HEK293 (cell line): ENCODE measurements around the gene MESP2.

Source experiments
- CTCF ChIA-PET: fragments of 350-600 bp; formaldehyde crosslinking; extraction: SDS; loops from one replicate; lab custom pipeline; 2021; ENCODE audit warnings: antibody characterized with exemption; lab: Yijun Ruan, JAX
- POLR2A ChIA-PET: fragments of 300-600 bp; formaldehyde crosslinking; extraction: SDS; loops from one replicate; lab custom pipeline; 2020; ENCODE audit warnings: antibody characterized with exemption, inconsistent platforms; lab: Yijun Ruan, JAX
- H3K27ac ChIP-seq: fragments of 200-500 bp; sonication (Bioruptor generic); 2 replicates; pipeline ENCODE4 v1.5.1; 2014; ENCODE audit warnings: low read depth, low read length, control low read depth, inconsistent platforms; ENCODE audit errors: extremely low read depth
- H3K36me3 ChIP-seq, 2 experiments: fragments of 200-500 bp in 1 of 2; sonication (Bioruptor generic) in 1 of 2; 1 replicate in 1 of 2; 2 replicates in 1 of 2; pipeline ENCODE4 v1.5.1; 2014 to 2017; ENCODE audit warnings: inconsistent platforms in 2 of 2, low read length in 2 of 2; ENCODE audit not compliant: control insufficient read depth in 2 of 2, insufficient read depth in 1 of 2
- H3K4me1 ChIP-seq: fragments of 200-500 bp; sonication (Bioruptor generic); 2 replicates; pipeline ENCODE4 v1.5.1; 2014; ENCODE audit warnings: mild to moderate bottlenecking, low read length, inconsistent platforms; ENCODE audit not compliant: control insufficient read depth, insufficient read depth
- H3K4me3 ChIP-seq: 2 replicates; pipeline ENCODE4 v1.5.1; 2011; ENCODE audit warnings: low read depth, mild to moderate bottlenecking, control low read depth, low read length, moderate library complexity
- H3K9me3 ChIP-seq: fragments of 200-500 bp; sonication (Bioruptor generic); 2 replicates; pipeline ENCODE4 v1.5.1; 2014; ENCODE audit warnings: low read depth, low read length, inconsistent platforms; ENCODE audit not compliant: control insufficient read depth, insufficient read depth
- ATF2 ChIP-seq: fragments of 450-650 bp; formaldehyde crosslinking; IDR thresholded peaks from 2 replicates; pipeline ENCODE4 v1.5.1; 2016; ENCODE audit warnings: missing biosample characterization, missing genetic modification characterization, low read depth
- EGR2 ChIP-seq: fragments of 450-650 bp; formaldehyde crosslinking; IDR thresholded peaks from 2 replicates; pipeline ENCODE4 v1.5.1; 2016; ENCODE audit warnings: low read depth, missing biosample characterization, missing genetic modification characterization
- GLIS2 ChIP-seq: fragments of 450-650 bp; formaldehyde crosslinking; IDR thresholded peaks from 2 replicates; pipeline ENCODE4 v1.5.1; 2016; ENCODE audit warnings: missing biosample characterization, missing genetic modification characterization
- HIC1 ChIP-seq: fragments of 450-650 bp; formaldehyde crosslinking; IDR thresholded peaks from 2 replicates; pipeline ENCODE4 v1.5.1; 2016; ENCODE audit warnings: missing biosample characterization, missing genetic modification characterization
- INSM2 ChIP-seq: fragments of 450-650 bp; formaldehyde crosslinking; IDR thresholded peaks from 2 replicates; pipeline ENCODE4 v1.5.1; 2016; ENCODE audit warnings: missing biosample characterization, missing genetic modification characterization
- KLF10 ChIP-seq: fragments of 450-650 bp; IDR thresholded peaks from 2 replicates; pipeline ENCODE4 v1.5.1; 2018; ENCODE audit warnings: missing biosample characterization, mild to moderate bottlenecking, missing genetic modification characterization
- OVOL3 ChIP-seq: fragments of 450-650 bp; formaldehyde crosslinking; IDR thresholded peaks from 2 replicates; pipeline ENCODE4 v1.5.1; 2016; ENCODE audit warnings: missing biosample characterization, missing genetic modification characterization
- RBAK ChIP-seq: fragments of 450-650 bp; formaldehyde crosslinking; IDR thresholded peaks from 2 replicates; pipeline ENCODE4 v1.5.1; 2016; ENCODE audit warnings: missing biosample characterization, missing genetic modification characterization
- SALL2 ChIP-seq: fragments of 450-650 bp; formaldehyde crosslinking; IDR thresholded peaks from 2 replicates; pipeline ENCODE4 v1.5.0; 2017; ENCODE audit warnings: missing biosample characterization, mild to moderate bottlenecking, missing genetic modification characterization, borderline replicate concordance
- TCF7L2 ChIP-seq: IDR thresholded peaks from 2 replicates; pipeline ENCODE4 v1.6.1; 2011; ENCODE audit warnings: low read depth, mild to moderate bottlenecking, inconsistent platforms, low read length, moderate library complexity, borderline replicate concordance
- TSHZ1 ChIP-seq: fragments of 450-650 bp; formaldehyde crosslinking; IDR thresholded peaks from 2 replicates; pipeline ENCODE4 v1.5.1; 2016; ENCODE audit warnings: missing biosample characterization, missing genetic modification characterization, borderline replicate concordance
- YY1 ChIP-seq: fragments of 450-650 bp; formaldehyde crosslinking; IDR thresholded peaks from 2 replicates; pipeline ENCODE4 v1.5.1; 2018; ENCODE audit warnings: missing biosample characterization, missing genetic modification characterization
- ZBTB48 ChIP-seq: fragments of 450-650 bp; formaldehyde crosslinking; IDR thresholded peaks from 2 replicates; pipeline ENCODE4 v1.5.1; 2016; ENCODE audit warnings: missing biosample characterization, missing genetic modification characterization
- ZNF112 ChIP-seq: fragments of 450-650 bp; formaldehyde crosslinking; IDR thresholded peaks from 2 replicates; pipeline ENCODE4 v1.5.0; 2017; ENCODE audit warnings: missing biosample characterization, missing genetic modification characterization
- ZNF148 ChIP-seq: fragments of 450-650 bp; formaldehyde crosslinking; IDR thresholded peaks from 2 replicates; pipeline ENCODE4 v1.5.0; 2017; ENCODE audit warnings: missing biosample characterization, missing genetic modification characterization, borderline replicate concordance
- ZNF211 ChIP-seq: fragments of 450-650 bp; formaldehyde crosslinking; IDR thresholded peaks from 2 replicates; pipeline ENCODE4 v1.5.1; 2016; ENCODE audit warnings: low read depth, missing biosample characterization, missing genetic modification characterization
- ZNF239 ChIP-seq: fragments of 450-650 bp; formaldehyde crosslinking; IDR thresholded peaks from 2 replicates; pipeline ENCODE4 v1.5.1; 2016; ENCODE audit warnings: missing biosample characterization, missing genetic modification characterization
- ZNF335 ChIP-seq: fragments of 450-650 bp; formaldehyde crosslinking; conservative IDR thresholded peaks from 2 replicates; pipeline ENCODE4 v1.5.1; 2016; ENCODE audit warnings: missing biosample characterization, missing genetic modification characterization
- ZNF501 ChIP-seq: fragments of 450-650 bp; formaldehyde crosslinking; IDR thresholded peaks from 2 replicates; pipeline ENCODE4 v1.5.1; 2016; ENCODE audit warnings: missing biosample characterization, missing genetic modification characterization
- ZNF530 ChIP-seq: fragments of 450-650 bp; formaldehyde crosslinking; IDR thresholded peaks from 2 replicates; pipeline ENCODE4 v1.5.1; 2016; ENCODE audit warnings: low read depth, missing biosample characterization, missing genetic modification characterization
- ZNF571 ChIP-seq: fragments of 450-650 bp; formaldehyde crosslinking; IDR thresholded peaks from 2 replicates; pipeline ENCODE4 v1.5.0; 2017; ENCODE audit warnings: missing biosample characterization, missing genetic modification characterization
- ZNF660 ChIP-seq: fragments of 450-650 bp; IDR thresholded peaks from 2 replicates; pipeline ENCODE4 v1.5.1; 2018; ENCODE audit warnings: missing biosample characterization, mild to moderate bottlenecking, missing genetic modification characterization
- ZNF664 ChIP-seq: fragments of 450-650 bp; formaldehyde crosslinking; IDR thresholded peaks from 2 replicates; pipeline ENCODE4 v1.5.1; 2016; ENCODE audit warnings: missing biosample characterization, missing genetic modification characterization
- ZNF768 ChIP-seq: fragments of 450-650 bp; formaldehyde crosslinking; IDR thresholded peaks from 2 replicates; pipeline ENCODE4 v1.5.1; 2018; ENCODE audit warnings: missing biosample characterization, mild to moderate bottlenecking, missing genetic modification characterization
- ZNF776 ChIP-seq: fragments of 450-650 bp; formaldehyde crosslinking; IDR thresholded peaks from 2 replicates; pipeline ENCODE4 v1.5.0; 2017; ENCODE audit warnings: missing biosample characterization, missing genetic modification characterization, borderline replicate concordance

Gene MESP2

GRCh38 chr15:89745131-89745530 is 31.0 kb upstream of the MESP2 start:
- ChIA-PET CTCF (interaction anchor here (0.6 to 1.1 kb wide), 3 partner anchors 15 to 583 kb away, joined by 3 to 6 read pairs (median 6); no protein-coding TSS in a partner anchor), POLR2A (no interaction called here)
- TF ChIP-seq OVOL3 (tag by site-specific recombination), result no peak
- no peak for TF ChIP-seq ZNF768 (tag by site-specific recombination)
- no peak for TF ChIP-seq TCF7L2
- TF ChIP-seq ZBTB48 (tag by site-specific recombination), result no peak
- TF ChIP-seq ZNF112 (tag by site-specific recombination), result no peak
- TF ChIP-seq RBAK (tag by site-specific recombination), result no peak
- no peak for TF ChIP-seq ATF2 (tag by site-specific recombination)
- no peak for TF ChIP-seq YY1 (tag by site-specific recombination)
- no peak for TF ChIP-seq ZNF530 (tag by site-specific recombination)
- TF ChIP-seq GLIS2, result no peak
- TF ChIP-seq TSHZ1, result no peak
- TF ChIP-seq KLF10 (tag by site-specific recombination), result no peak
- TF ChIP-seq ZNF211 (tag by site-specific recombination), result no peak
- no peak for TF ChIP-seq HIC1 (tag by site-specific recombination)
- TF ChIP-seq ZNF660, result no peak
- TF ChIP-seq ZNF239 (tag by site-specific recombination), result no peak
- no peak for TF ChIP-seq INSM2 (tag by site-specific recombination)
- Histone ChIP-seq H3K36me3 (no peaks in the 10 kb centered on the region; a peak in 1 of 3 replicates), H3K4me1 (peaks cover 7% of the 10 kb centered on the region; the same call in 1 of the 2 replicates), H3K4me3 (no peak overlapping the region), H3K9me3 (no peaks in the 10 kb centered on the region), H3K27ac (no peak overlapping the region)

GRCh38 chr15:89745768-89746167 is 30.4 kb upstream of the MESP2 start:
- no peaks in the 10 kb centered on the region; a peak in 1 of 3 replicates for H3K36me3 ChIP-seq
- H3K4me1 ChIP-seq, result peaks cover 8% of the 10 kb centered on the region; the same call in 1 of the 2 replicates
- TF ChIP-seq EGR2 (tag by site-specific recombination), result peak; percentile 90
- no peak for TF ChIP-seq ZNF664 (tag by site-specific recombination)
- no peak for TF ChIP-seq ZNF501 (tag by site-specific recombination)
- TF ChIP-seq SALL2, result 0 out of 2 replicates have a peak, but pooled peaks have one; percentile 39
- TF ChIP-seq ZNF571 (tag by site-specific recombination), result 0 out of 2 replicates have a peak, but pooled peaks have one; percentile 13
- peak; percentile 79; the same call in 1 of the 2 replicates for TF ChIP-seq ZNF776 (tag by site-specific recombination)
- TF ChIP-seq ZNF148 (tag by site-specific recombination), result peak; percentile 15; the same call in 1 of the 2 replicates
- TF ChIP-seq ZNF335, result no peak
- CTCF ChIA-PET, result interaction anchor here (0.6 to 0.7 kb wide), 3 partner anchors 175 to 583 kb away, joined by 3 to 6 read pairs (median 3); no protein-coding TSS in a partner anchor
- no peaks in the 10 kb centered on the region for H3K9me3 ChIP-seq
- no peak overlapping the region for H3K4me3 ChIP-seq
- H3K27ac ChIP-seq, result no peak overlapping the region
- POLR2A ChIA-PET, result no interaction called here
